ENCODE measurements around the gene NID2.

NID2 gene

DNA sequence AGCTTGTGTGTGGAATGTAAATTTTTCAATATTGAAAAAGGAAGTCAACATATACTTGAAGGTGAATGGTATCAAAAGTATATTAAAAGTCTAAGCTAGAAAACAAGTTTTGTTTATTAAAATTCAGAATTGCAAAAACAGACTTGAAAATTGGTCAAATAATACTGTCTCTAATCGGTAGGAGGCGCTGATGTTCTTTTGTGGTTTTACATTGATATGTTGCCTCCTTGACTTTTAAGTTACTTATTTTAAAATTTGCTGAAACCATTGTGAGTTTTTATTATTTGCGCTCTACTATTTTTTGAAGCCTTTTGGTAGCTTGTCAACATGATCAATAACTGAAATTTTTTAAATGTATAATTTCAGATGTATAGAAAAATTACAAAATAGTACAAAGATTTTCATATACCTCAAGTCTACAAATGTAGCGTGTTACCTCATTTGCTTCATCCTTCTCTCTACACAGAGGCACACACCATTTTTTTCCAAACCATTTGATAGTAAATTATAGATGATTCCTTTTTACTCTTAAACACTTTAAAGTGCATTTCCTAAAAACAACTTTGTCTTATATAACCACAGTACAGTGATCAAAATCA is 72.6 kb downstream of the NID2 start:
- peak in 1 of 2 donors; percentile 68 for DNase-seq

GRCh38 chr14:51993285-51993920 is 75.5 kb downstream of the NID2 start:
- DNase-seq, result no peak

DNA sequence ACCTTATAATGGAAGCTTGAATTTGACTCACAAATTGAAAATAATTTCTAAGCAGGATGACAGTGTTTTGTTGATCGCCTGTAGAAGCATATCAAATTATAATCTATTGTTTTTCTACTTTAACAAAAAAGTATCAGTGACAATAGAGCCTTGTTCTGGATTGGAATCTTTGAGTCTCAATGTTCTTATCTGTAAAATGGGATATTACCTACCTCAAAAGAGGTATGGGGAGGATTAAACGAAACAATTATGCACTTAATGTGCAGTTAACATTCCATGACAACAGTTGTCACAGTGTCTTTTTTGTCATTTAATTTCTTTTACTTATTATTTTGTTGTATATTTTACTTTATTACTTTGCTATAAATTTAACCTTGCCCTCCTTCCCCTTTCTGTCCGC is 78.4 kb downstream of the NID2 start:
- no peak for DNase-seq

- peak; percentile 90 to 93 for DNase-seq
Measured at GRCh38 chr14:51989293-51990234, 79.3 kb downstream of the NID2 start, which contains the start of gene RTRAF. Gene RTRAF (plus strand): TSS chr14:51989546. CDS start chr14:51989640, 94 bp downstream.

DNA sequence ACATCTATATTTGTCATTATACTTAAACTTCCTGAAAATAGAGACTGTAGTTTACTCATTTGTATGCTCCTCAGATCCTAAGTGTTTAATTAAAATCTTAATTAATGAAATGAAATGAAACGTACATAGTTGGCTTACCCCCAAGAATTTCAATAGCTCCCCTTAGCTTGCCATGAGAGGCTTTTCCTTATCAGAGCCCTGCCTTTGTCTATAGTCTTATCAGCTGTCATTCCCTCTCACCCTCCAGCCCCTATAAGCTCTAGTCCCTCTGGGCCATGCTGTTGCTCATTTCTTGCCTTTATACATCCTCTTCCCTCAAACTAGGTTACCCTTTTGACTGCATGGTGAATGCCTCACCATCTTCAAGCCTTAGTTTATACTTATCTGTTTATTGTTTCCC is 80.6 kb downstream of the NID2 start:
- no peak for DNase-seq

DNA sequence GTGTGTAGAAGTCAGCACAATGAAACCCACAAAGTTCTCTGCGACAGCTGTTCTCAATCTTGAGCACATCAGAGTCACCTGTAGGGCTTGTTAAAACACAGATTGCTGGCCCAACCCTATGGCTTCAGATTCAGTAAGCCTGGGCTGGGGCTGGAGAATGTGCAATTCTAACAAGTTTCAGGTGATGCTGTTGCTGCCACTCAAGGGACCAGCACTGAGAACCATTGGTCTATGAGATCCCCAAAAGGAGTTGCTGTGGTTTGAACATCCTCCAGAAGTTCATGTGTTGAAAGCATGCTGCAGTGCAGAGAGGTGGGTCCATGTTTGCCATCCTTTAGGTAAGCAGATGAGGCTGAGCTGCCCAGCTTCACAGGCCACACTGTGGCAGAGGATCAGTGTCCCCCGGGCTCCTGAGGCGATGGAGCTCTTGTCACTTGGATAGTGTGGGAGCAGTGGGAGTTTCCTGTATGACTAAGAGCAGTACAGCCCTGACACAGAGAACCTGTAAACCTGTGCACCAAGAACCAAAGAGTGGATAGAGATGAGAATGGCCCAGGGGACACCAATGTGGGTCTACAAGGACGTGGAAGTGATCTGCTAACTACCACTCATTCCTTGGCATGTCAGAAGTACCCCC is 87.5 kb downstream of the NID2 start:
- no peak for DNase-seq

GRCh38 chr14:51979088-51979709 is 89.7 kb downstream of the NID2 start:
- peak; percentile 75 to 83 for DNase-seq

GRCh38 chr14:51978681-51979085 is 90.2 kb downstream of the NID2 start:
- DNase-seq, result no peak

DNA sequence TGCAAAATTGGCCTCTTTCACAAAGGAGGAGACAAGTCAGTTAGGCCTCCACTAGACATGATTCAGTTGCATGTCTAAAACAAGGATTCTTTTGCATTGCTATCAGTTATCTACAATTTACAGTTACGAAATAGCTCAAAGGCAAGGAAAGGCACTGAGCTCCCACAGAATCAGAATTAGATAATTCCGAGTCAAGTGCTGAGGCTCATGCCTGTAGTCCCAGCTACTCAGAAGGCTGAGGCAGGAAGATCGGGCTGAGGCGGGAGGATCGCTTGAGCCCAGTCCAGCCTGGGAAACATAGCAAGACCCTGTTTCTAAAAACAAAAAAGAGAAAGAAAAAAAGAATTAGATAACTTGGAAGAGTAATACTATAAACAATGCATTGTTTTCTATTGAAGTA is 91.8 kb downstream of the NID2 start:
- no peak for DNase-seq

DNA sequence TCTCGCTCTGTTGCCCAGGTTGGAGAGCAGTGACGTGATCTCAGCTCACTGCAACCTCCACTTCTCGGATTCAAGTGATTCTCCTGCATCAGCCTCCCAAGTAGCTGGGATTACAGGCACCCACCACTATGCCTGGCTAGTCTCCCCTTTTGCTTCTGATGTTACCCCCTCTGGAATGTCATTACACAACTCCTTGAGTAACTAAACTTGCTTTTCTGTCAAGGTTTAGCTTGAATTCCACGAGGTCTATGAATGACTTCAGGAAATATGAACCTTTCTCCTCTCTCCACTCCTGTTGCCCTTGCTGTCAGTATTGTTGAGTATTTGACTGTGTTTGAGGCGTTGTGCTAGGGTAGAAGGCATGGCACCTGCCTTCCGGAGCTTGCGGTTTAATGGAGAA is 96.3 kb downstream of the NID2 start:
- DNase-seq, result no peak

GRCh38 chr14:51969852-51970540 is 98.9 kb downstream of the NID2 start:
- no peak for DNase-seq

GRCh38 chr14:51967521-51967920 is 101.3 kb downstream of the NID2 start:
- no peak for DNase-seq

- no peak for DNase-seq
Measured at GRCh38 chr14:51963286-51963685, 105.6 kb downstream of the NID2 start.

GRCh38 chr14:51962711-51963110 is 106.1 kb downstream of the NID2 start:
- DNase-seq, result no peak

GRCh38 chr14:51960866-51961265 is 108.0 kb downstream of the NID2 start:
- no peak for DNase-seq

GRCh38 chr14:51959928-51960327 is 108.9 kb downstream of the NID2 start:
- DNase-seq, result no peak

GRCh38 chr14:51957950-51958349 is 110.9 kb downstream of the NID2 start:
- DNase-seq, result no peak

Data from CD4-positive, alpha-beta T cell treated with Interferon alpha-2 for 1 hour (primary cell).